PC-3 (cell line): Measurements from ENCODE around the gene SUMF2. TPM values are rescaled to one million over a fixed set of nuclear protein-coding genes. Genes with fewer than 3 reads are reported as not detected.
"Not testable (repeated sequence)": the region's sequence is repeated elsewhere in the genome, so short reads cannot be mapped to it uniquely, and the experiment has no call there.

Experiments
- ATAC-seq: fragments of 200-7000 bp; cut with Tn5 transposase; 2 replicates; pipeline ENCODE4 v1.9.1; 2020; ENCODE audit warnings: mild to moderate bottlenecking, moderate library complexity
- BruUV-seq: library from RNA; stranded (reverse); fragments of 400-500 nt; replicated peaks from 2 replicates; lab custom pipeline; 2021; lab: Mats Ljungman, UMichigan
- CTCF ChIA-PET: fragments of 300-600 bp; sonication (Branson Sonifier 250); formaldehyde crosslinking; loops from one replicate; lab custom pipeline; 2022; ENCODE audit warnings: antibody characterized with exemption; lab: Charles Lee
- POLR2A ChIA-PET: fragments of 300-600 bp; sonication (Branson Sonifier 250); formaldehyde crosslinking; loops from one replicate; lab custom pipeline; 2022; ENCODE audit warnings: antibody characterized with exemption; ENCODE audit not compliant: unreplicated experiment; lab: Charles Lee
- DNase-seq: peaks from one replicate; pipeline ENCODE4 v3.0.0-alpha.2; 2015
- H2AFZ ChIP-seq: fragments of 300-600 bp; sonication (generic); 2 replicates; pipeline ENCODE4 v1.6.0; 2016; ENCODE audit warnings: antibody characterized with exemption, low read length
- H3F3A ChIP-seq: fragments of 300-600 bp; sonication (generic); one replicate; pipeline ENCODE4 v1.6.0; 2017; ENCODE audit warnings: antibody characterized with exemption, low read length, control low read depth, mild to moderate bottlenecking; ENCODE audit not compliant: unreplicated experiment
- H3K27ac ChIP-seq: fragments of 300-600 bp; sonication (generic); 2 replicates; pipeline ENCODE4 v1.5.1; 2016; ENCODE audit warnings: mild to moderate bottlenecking, low read length
- H3K27me3 ChIP-seq: fragments of 300-600 bp; sonication (generic); 2 replicates; pipeline ENCODE4 v1.6.1; 2016; ENCODE audit warnings: low read length, mixed read lengths
- H3K36me3 ChIP-seq: fragments of 300-600 bp; sonication (generic); 2 replicates; pipeline ENCODE4 v1.6.1; 2016; ENCODE audit warnings: low read depth, mixed run types, low read length, mixed read lengths
- H3K4me1 ChIP-seq: fragments of 300-600 bp; sonication (generic); 2 replicates; pipeline ENCODE4 v1.5.1; 2016; ENCODE audit warnings: low read length; ENCODE audit not compliant: insufficient read depth
- H3K4me2 ChIP-seq: fragments of 300-600 bp; sonication (generic); 2 replicates; pipeline ENCODE4 v1.6.0; 2016; ENCODE audit warnings: low read length
- H3K4me3 ChIP-seq: fragments of 300-600 bp; sonication (generic); 2 replicates; pipeline ENCODE4 v1.5.1; 2016; ENCODE audit warnings: mild to moderate bottlenecking, low read length, mixed read lengths
- H3K79me2 ChIP-seq: fragments of 300-600 bp; sonication (generic); 2 replicates; pipeline ENCODE4 v1.6.1; 2017; ENCODE audit warnings: low read length, mixed read lengths
- H3K9ac ChIP-seq: fragments of 300-600 bp; sonication (generic); 2 replicates; pipeline ENCODE4 v1.6.0; 2016; ENCODE audit warnings: mild to moderate bottlenecking, low read length
- H3K9me2 ChIP-seq: fragments of 300-600 bp; sonication (generic); replicated peaks from 2 replicates; pipeline ENCODE4 v1.6.1; 2016; ENCODE audit warnings: mixed run types, low read length, mixed read lengths
- H3K9me3 ChIP-seq: fragments of 300-600 bp; sonication (generic); 2 replicates; pipeline ENCODE4 v1.6.1; 2016; ENCODE audit warnings: low read length, mixed read lengths
- H4K20me1 ChIP-seq: fragments of 300-600 bp; sonication (generic); 2 replicates; pipeline ENCODE4 v1.6.1; 2016; ENCODE audit warnings: low read length, mixed read lengths
- EZH2 ChIP-seq: fragments of 300-600 bp; sonication (generic); IDR thresholded peaks from one replicate; pipeline ENCODE4 v1.6.1; 2017; ENCODE audit warnings: antibody characterized with exemption, mild to moderate bottlenecking, low read length; ENCODE audit not compliant: unreplicated experiment
- EZH2phosphoT487 ChIP-seq: fragments of 300-600 bp; sonication (generic); IDR thresholded peaks from 2 replicates; pipeline ENCODE4 v1.6.1; 2018; ENCODE audit warnings: mild to moderate bottlenecking, antibody characterized with exemption, low read length, borderline replicate concordance
- intact Hi-C: fragments of 100-400 bp; cut with micrococcal nuclease; formaldehyde crosslinking; loops from 2 replicates; pipeline ENCODE4 v1.9.0; 2023
- total RNA-seq: library from RNA; depleted of rRNA; stranded (reverse); fragments of >200 nt; gene quantifications from 2 replicates; pipeline ENCODE4 v1.2.3, GENCODE V29; 2014
- TF ChIP-seq, protein P1 (sequence below): fragments of 300-600 bp; sonication (generic); conservative IDR thresholded peaks from 2 replicates; pipeline ENCODE4 v1.5.1; 2017; ENCODE audit warnings: antibody characterized with exemption, low read depth, mild to moderate bottlenecking, low read length

The SUMF2 gene
- total RNA-seq, 1 experiment from 2014 or later, result 65.6 TPM

DNA sequence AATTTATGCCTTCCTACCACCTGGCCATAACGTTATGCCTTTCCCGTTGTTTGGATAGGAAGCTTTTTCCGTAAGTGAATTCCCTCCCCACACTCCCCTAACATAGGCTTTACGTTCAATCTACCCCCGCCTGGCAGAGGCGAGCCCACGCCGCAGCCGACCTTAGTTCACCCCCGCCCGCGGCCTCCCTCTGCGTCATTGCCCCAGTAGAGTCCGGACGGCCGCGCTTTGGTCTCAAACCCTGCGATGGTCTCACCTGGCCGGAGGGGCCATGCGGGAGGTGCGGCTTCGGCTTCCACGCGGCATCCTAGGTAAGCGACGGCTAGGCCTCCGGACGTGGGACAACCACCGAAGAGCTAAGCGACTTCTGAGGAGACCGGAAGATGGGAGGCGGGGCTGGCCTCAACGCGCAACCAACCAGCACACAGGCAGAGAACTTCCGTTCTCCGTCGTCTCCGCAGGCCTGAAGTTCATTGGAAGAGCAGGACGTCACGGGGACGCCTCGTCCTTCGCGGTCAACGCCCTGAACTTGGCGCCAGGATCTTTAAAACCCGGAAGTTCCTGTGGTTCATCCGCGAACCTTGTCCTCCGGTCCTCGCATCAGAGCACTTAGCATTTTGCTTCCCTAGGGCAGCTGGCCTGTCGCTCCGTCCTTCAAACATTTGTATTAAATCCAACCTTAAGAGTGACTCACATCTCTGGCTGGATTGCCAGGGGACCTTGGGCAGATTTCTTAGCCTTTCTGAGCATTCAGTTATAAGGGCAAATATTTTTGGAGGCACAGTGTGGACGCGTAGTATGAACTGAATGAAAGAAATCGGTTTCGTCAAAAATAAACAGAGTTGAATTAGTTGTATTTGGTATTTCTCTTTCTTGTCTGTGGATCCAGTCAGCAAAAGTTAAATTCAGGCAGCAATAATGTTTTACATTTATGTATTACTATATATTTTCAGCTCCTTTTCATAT is 42.3 kb downstream of the SUMF2 start, which contains the start of gene CHCHD2:
TSS of gene CHCHD2 (minus strand) at position 369 of the 966 bp plus-strand sequence. CDS start at position 306, 63 bp downstream.
- peak within 1 kb of the TSS; percentile 86 for H2AFZ ChIP-seq
- H3K27me3 ChIP-seq, result no peaks in the 10 kb centered on the region
- BruUV-seq, result TSS peak; percentile 98
- no peaks in the 10 kb centered on the region for H3K9me3 ChIP-seq
- peaks cover 26% of the 10 kb centered on the region for H3K36me3 ChIP-seq
- peaks cover 6% of the 10 kb centered on the region; the same call in 1 of the 2 replicates for H3K4me1 ChIP-seq
- DNase-seq (peak; percentile 98), ATAC-seq (peak; percentile 99)
- TF ChIP-seq EZH2, result no peak
- TF ChIP-seq, protein P1, sequence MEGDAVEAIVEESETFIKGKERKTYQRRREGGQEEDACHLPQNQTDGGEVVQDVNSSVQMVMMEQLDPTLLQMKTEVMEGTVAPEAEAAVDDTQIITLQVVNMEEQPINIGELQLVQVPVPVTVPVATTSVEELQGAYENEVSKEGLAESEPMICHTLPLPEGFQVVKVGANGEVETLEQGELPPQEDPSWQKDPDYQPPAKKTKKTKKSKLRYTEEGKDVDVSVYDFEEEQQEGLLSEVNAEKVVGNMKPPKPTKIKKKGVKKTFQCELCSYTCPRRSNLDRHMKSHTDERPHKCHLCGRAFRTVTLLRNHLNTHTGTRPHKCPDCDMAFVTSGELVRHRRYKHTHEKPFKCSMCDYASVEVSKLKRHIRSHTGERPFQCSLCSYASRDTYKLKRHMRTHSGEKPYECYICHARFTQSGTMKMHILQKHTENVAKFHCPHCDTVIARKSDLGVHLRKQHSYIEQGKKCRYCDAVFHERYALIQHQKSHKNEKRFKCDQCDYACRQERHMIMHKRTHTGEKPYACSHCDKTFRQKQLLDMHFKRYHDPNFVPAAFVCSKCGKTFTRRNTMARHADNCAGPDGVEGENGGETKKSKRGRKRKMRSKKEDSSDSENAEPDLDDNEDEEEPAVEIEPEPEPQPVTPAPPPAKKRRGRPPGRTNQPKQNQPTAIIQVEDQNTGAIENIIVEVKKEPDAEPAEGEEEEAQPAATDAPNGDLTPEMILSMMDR, result no peak
- TF ChIP-seq EZH2phosphoT487, result no peak
- H4K20me1 ChIP-seq, result peaks cover 20% of the 10 kb centered on the region
- H3K9ac ChIP-seq, result peak within 1 kb of the TSS; percentile 99
- H3K4me3 ChIP-seq, result peak within 1 kb of the TSS; percentile 97
- ChIA-PET POLR2A (interaction anchor here (0.5 to 1.0 kb wide), 3 partner anchors 55 to 553 kb away, joined by 4 to 10 read pairs (median 5); partner anchors contain the start of genes CCT6A and PSPH), CTCF (interaction anchor here (0.7 kb wide), 1 partner anchor 13 kb away, joined by 4 read pairs; no protein-coding TSS in a partner anchor)
- H3K4me2 ChIP-seq, result peak within 1 kb of the TSS; percentile 93
- H3K9me2 ChIP-seq, result no peaks in the 10 kb centered on the region
- H3F3A ChIP-seq, result no peaks in the 10 kb centered on the region
- peak within 1 kb of the TSS; percentile 70 for H3K27ac ChIP-seq
- H3K79me2 ChIP-seq, result peaks cover 35% of the 10 kb centered on the region
- intact Hi-C loops, result no loop called here

GRCh38 chr7:56107954-56108258 is 43.8 kb downstream of the SUMF2 start:
- no peak for DNase-seq
- Histone ChIP-seq H3K9ac (no peak overlapping the region), H4K20me1 (peaks cover 18% of the 10 kb centered on the region), H3K4me1 (peaks cover 6% of the 10 kb centered on the region; the same call in 1 of the 2 replicates), H3F3A (no peaks in the 10 kb centered on the region), H2AFZ (no peak overlapping the region), H3K9me2 (no peaks in the 10 kb centered on the region), H3K36me3 (peaks cover 14% of the 10 kb centered on the region), H3K4me2 (no peak overlapping the region), H3K4me3 (no peak overlapping the region), H3K79me2 (peaks cover 31% of the 10 kb centered on the region), H3K27me3 (no peaks in the 10 kb centered on the region), H3K9me3 (no peaks in the 10 kb centered on the region), H3K27ac (no peak overlapping the region)
- ATAC-seq, result no peak
- no TSS peak for BruUV-seq
- intact Hi-C loops, result no loop called here
- TF ChIP-seq EZH2, result no peak
- TF ChIP-seq, protein P1, result no peak
- TF ChIP-seq EZH2phosphoT487, result no peak
- CTCF ChIA-PET, result no interaction called here
- POLR2A ChIA-PET, result no interaction called here

- Histone ChIP-seq H3K27ac (no peak overlapping the region), H3K9me3 (no peaks in the 10 kb centered on the region), H3F3A (no peaks in the 10 kb centered on the region), H2AFZ (no peak overlapping the region), H3K4me2 (no peak overlapping the region), H3K79me2 (peaks cover 7% of the 10 kb centered on the region), H4K20me1 (no peaks in the 10 kb centered on the region), H3K4me1 (no peaks in the 10 kb centered on the region), H3K9ac (no peak overlapping the region), H3K9me2 (no peaks in the 10 kb centered on the region), H3K4me3 (no peak overlapping the region), H3K36me3 (no peaks in the 10 kb centered on the region), H3K27me3 (no peaks in the 10 kb centered on the region)
- POLR2A ChIA-PET, result no interaction called here
- no peak for DNase-seq
- CTCF ChIA-PET, result no interaction called here
- BruUV-seq, result no TSS peak
- intact Hi-C loops, result no loop called here
- TF ChIP-seq EZH2phosphoT487 (no peak), EZH2 (no peak)
- TF ChIP-seq, protein P1, result no peak
- ATAC-seq, result no peak
Measured at GRCh38 chr7:56110611-56111010, 46.5 kb downstream of the SUMF2 start.

GRCh38 chr7:56112244-56112643 is 48.2 kb downstream of the SUMF2 start:
- H3K36me3 ChIP-seq, H2AFZ ChIP-seq, H3K4me3 ChIP-seq, H3K79me2 ChIP-seq, ATAC-seq, intact Hi-C loops, H3K27ac ChIP-seq, H3F3A ChIP-seq, BruUV-seq, DNase-seq, H3K9me2 ChIP-seq, H3K9me3 ChIP-seq, H3K4me2 ChIP-seq, CTCF ChIA-PET, H3K9ac ChIP-seq, H3K27me3 ChIP-seq, H4K20me1 ChIP-seq, H3K4me1 ChIP-seq, POLR2A ChIA-PET: not testable (repeated sequence)
